DND-41 (cell line): ENCODE data around the gene NXPE3.

Experiments used
- ATAC-seq: fragments of 200-7000 bp; cut with Tn5 transposase; 3 replicates; pipeline ENCODE4 v1.9.1; 2021; ENCODE audit warnings: low read depth; ENCODE audit not compliant: insufficient read depth
- DNase-seq: peaks from one replicate; pipeline ENCODE4 v3.0.0-alpha.2; 2020
- H2AFZ ChIP-seq: 2 replicates; pipeline ENCODE4 v1.6.0; 2012; ENCODE audit warnings: low read depth, low read length
- H3K27ac ChIP-seq: 2 replicates; pipeline ENCODE4 v1.5.1; 2012; ENCODE audit warnings: low read length, inconsistent platforms
- H3K27me3 ChIP-seq: fragments of 200-600 bp; sonication (generic); 2 replicates; pipeline ENCODE4 v1.6.0; 2012; ENCODE audit warnings: low read length, mild to moderate bottlenecking, inconsistent platforms; ENCODE audit not compliant: insufficient read depth, poor library complexity
- H3K36me3 ChIP-seq: 2 replicates; pipeline ENCODE4 v1.5.1; 2012; ENCODE audit warnings: low read length, inconsistent platforms; ENCODE audit not compliant: insufficient read depth
- H3K4me1 ChIP-seq: 2 replicates; pipeline ENCODE4 v1.5.1; 2012; ENCODE audit warnings: mild to moderate bottlenecking, low read length; ENCODE audit not compliant: insufficient read depth
- H3K4me2 ChIP-seq: 2 replicates; pipeline ENCODE4 v1.6.0; 2012; ENCODE audit warnings: mild to moderate bottlenecking, moderate library complexity, low read length, inconsistent platforms; ENCODE audit not compliant: insufficient read depth
- H3K4me3 ChIP-seq, 2 experiments: fragments of 200-600 bp in 1 of 2; shearing (Covaris generic) in 1 of 2; 2 replicates each; pipeline ENCODE4 v1.5.1; 2012 to 2016; ENCODE audit warnings: inconsistent platforms in 2 of 2, low read length in 2 of 2, mild to moderate bottlenecking in 2 of 2, low read depth in 1 of 2, moderate library complexity in 1 of 2
- H3K79me2 ChIP-seq: 2 replicates; pipeline ENCODE4 v1.6.0; 2012; ENCODE audit warnings: low read length, inconsistent platforms; ENCODE audit not compliant: insufficient read depth
- H3K9ac ChIP-seq: 2 replicates; pipeline ENCODE4 v1.6.0; 2012; ENCODE audit warnings: low read depth, mild to moderate bottlenecking, inconsistent platforms, low read length, moderate library complexity
- H3K9me3 ChIP-seq: 2 replicates; pipeline ENCODE4 v1.5.1; 2012; ENCODE audit warnings: low read length, moderate library complexity, mild to moderate bottlenecking, inconsistent platforms; ENCODE audit not compliant: insufficient read depth, severe bottlenecking
- H4K20me1 ChIP-seq: 2 replicates; pipeline ENCODE4 v1.6.0; 2012; ENCODE audit warnings: low read length; ENCODE audit not compliant: insufficient read depth
- EZH2 ChIP-seq: IDR thresholded peaks from 3 replicates; pipeline ENCODE4 v1.6.1; 2012; ENCODE audit warnings: borderline replicate concordance, low read depth, mild to moderate bottlenecking, moderate library complexity, low read length, inconsistent platforms; ENCODE audit not compliant: severe bottlenecking
- TF ChIP-seq, protein P1 (sequence below): IDR thresholded peaks from 2 replicates; pipeline ENCODE4 v1.5.1; 2012; ENCODE audit warnings: borderline replicate concordance, low read length, moderate library complexity, mild to moderate bottlenecking; ENCODE audit not compliant: poor library complexity, severe bottlenecking; ENCODE audit errors: extremely low read depth

NXPE3 gene

DNA sequence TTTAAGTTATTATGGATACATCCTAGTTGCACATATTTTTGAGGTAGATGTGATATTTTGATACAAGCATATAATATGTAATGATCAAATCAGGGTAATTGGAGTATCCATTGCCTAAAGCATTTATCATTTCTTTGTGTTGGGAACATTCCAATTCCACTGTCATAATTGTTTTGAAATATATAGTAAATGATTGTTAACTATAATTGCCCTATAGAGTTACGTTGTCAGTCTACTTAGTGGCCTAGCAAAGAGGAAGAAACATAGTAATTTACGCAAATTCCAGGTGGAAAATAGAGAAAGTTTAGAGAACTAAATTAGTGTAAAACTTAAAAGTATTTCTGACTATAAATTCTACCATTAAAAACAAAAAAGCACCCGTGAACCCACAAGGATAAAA lies 24.9 kb downstream of the NXPE3 start:
- H3K36me3 ChIP-seq, result peaks cover 37% of the 10 kb centered on the region
- ATAC-seq (no peak), DNase-seq (no peak)
- no peaks in the 10 kb centered on the region for H3K9me3 ChIP-seq
- H3K4me1 ChIP-seq, result peaks cover 2% of the 10 kb centered on the region
- H3K27me3 ChIP-seq, result no peaks in the 10 kb centered on the region
- H2AFZ ChIP-seq, result no peak overlapping the region
- H3K9ac ChIP-seq, result no peak overlapping the region
- H4K20me1 ChIP-seq, result 0 out of 2 replicates have a peak, but pooled peaks cover 5% of the 10 kb centered on the region
- 0 out of 2 replicates have a peak, but pooled peaks cover 4% of the 10 kb centered on the region for H3K79me2 ChIP-seq
- no peak overlapping the region for H3K4me3 ChIP-seq
- H3K27ac ChIP-seq, result no peak overlapping the region
- no peak for TF ChIP-seq EZH2
- TF ChIP-seq, protein P1, sequence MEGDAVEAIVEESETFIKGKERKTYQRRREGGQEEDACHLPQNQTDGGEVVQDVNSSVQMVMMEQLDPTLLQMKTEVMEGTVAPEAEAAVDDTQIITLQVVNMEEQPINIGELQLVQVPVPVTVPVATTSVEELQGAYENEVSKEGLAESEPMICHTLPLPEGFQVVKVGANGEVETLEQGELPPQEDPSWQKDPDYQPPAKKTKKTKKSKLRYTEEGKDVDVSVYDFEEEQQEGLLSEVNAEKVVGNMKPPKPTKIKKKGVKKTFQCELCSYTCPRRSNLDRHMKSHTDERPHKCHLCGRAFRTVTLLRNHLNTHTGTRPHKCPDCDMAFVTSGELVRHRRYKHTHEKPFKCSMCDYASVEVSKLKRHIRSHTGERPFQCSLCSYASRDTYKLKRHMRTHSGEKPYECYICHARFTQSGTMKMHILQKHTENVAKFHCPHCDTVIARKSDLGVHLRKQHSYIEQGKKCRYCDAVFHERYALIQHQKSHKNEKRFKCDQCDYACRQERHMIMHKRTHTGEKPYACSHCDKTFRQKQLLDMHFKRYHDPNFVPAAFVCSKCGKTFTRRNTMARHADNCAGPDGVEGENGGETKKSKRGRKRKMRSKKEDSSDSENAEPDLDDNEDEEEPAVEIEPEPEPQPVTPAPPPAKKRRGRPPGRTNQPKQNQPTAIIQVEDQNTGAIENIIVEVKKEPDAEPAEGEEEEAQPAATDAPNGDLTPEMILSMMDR, result no peak
- no peak overlapping the region for H3K4me2 ChIP-seq

DNA sequence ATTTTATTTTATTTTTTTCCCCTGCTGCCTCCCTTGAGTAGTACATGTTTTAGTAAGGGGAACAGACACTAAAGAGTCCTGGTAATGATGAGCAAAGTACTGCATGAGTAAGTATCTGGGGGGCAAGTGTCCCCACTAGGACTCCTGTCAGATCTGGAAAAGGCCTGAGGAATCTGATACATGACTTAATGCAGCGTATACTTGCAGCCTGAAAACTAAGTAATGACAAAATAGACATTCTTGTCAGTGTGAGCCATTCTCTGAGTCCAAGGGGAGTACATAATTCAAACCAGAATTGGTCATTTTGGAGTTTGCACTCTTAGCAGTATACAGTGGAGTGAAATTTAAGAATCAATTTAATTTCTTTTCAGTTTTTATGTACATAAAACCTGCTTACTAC lies 27.5 kb downstream of the NXPE3 start:
- ATAC-seq, result no peak

DNA sequence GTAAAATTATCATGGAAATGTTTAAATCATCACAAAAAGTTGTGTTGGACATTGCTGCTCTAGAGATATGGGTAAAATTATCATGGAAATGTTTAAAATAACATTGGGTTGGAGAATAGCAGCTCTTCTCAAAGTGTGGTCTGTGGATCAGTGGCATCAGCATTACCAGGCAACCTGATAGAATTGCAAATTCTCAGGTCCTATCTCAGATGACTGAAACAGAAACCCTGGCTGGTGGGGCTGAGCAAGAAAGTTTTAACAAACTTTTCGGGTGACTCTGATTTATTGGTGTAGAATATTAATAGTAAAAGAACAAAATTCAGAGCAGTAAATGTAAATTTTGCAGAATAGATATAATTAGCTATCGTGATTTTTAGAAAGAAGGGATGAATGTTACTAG lies 28.9 kb downstream of the NXPE3 start:
- H3K9me3 ChIP-seq, result no peaks in the 10 kb centered on the region
- TF ChIP-seq, protein P1, result no peak
- TF ChIP-seq EZH2, result no peak
- no peak overlapping the region for H3K4me3 ChIP-seq
- ATAC-seq (no peak), DNase-seq (no peak)
- H3K27me3 ChIP-seq, result no peaks in the 10 kb centered on the region
- H3K79me2 ChIP-seq, result 0 out of 2 replicates have a peak, but pooled peaks cover 4% of the 10 kb centered on the region
- peaks cover 15% of the 10 kb centered on the region for H3K36me3 ChIP-seq
- H2AFZ ChIP-seq, result no peak overlapping the region
- H3K27ac ChIP-seq, result no peak overlapping the region
- 0 out of 2 replicates have a peak, but pooled peaks cover 5% of the 10 kb centered on the region for H4K20me1 ChIP-seq
- peaks cover 24% of the 10 kb centered on the region for H3K4me1 ChIP-seq
- no peak overlapping the region for H3K4me2 ChIP-seq
- no peak overlapping the region for H3K9ac ChIP-seq

More for the DNA sequence above, 27.5 kb downstream of the NXPE3 start:
- H3K4me3 ChIP-seq, result no peak overlapping the region
- peaks cover 28% of the 10 kb centered on the region for H3K36me3 ChIP-seq
- no peak overlapping the region for H3K4me2 ChIP-seq
- no peaks in the 10 kb centered on the region for H3K9me3 ChIP-seq
- H3K27ac ChIP-seq, result no peak overlapping the region
- 0 out of 2 replicates have a peak, but pooled peaks cover 4% of the 10 kb centered on the region for H3K79me2 ChIP-seq
- no peaks in the 10 kb centered on the region for H3K27me3 ChIP-seq
- H3K9ac ChIP-seq, result no peak overlapping the region
- no peak for DNase-seq
- peaks cover 24% of the 10 kb centered on the region for H3K4me1 ChIP-seq
- no peak overlapping the region for H2AFZ ChIP-seq
- 0 out of 2 replicates have a peak, but pooled peaks cover 5% of the 10 kb centered on the region for H4K20me1 ChIP-seq
- TF ChIP-seq, protein P1, result no peak
- TF ChIP-seq EZH2, result no peak
